T-helper 17 cell (primary cell): Measurements from ENCODE around the gene SORBS2. TPM values are rescaled to one million over a fixed set of nuclear protein-coding genes. Genes with fewer than 3 reads are reported as not detected.

Experiments used
- ATAC-seq: fragments of 150-1000 bp; cut with Tn5 transposase; 2 replicates; pipeline ENCODE4 v1.10.0; 2021; ENCODE audit warnings: mild to moderate bottlenecking, moderate library complexity
- DNase-seq, 3 donors: peaks; one replicate each; pipeline versions ENCODE4 v3.0.0 to v3.0.0-alpha.2; 2020 to 2021
- H3K9me3 ChIP-seq: one replicate; pipeline ENCODE4 v1.7.0; 2013; ENCODE audit warnings: low read length, mild to moderate bottlenecking; ENCODE audit not compliant: control insufficient read depth, poor library complexity, severe bottlenecking
- H3K27ac Mint-ChIP-seq: one replicate; pipeline ENCODE4 v1.8.0; 2022; ENCODE audit warnings: mild to moderate bottlenecking, moderate library complexity, mixed read lengths
- H3K27me3 Mint-ChIP-seq: one replicate; pipeline ENCODE4 v1.8.0; 2022; ENCODE audit warnings: mixed read lengths
- H3K36me3 Mint-ChIP-seq: one replicate; pipeline ENCODE4 v1.8.0; 2022; ENCODE audit warnings: low read depth, mixed read lengths
- H3K4me1 Mint-ChIP-seq: one replicate; pipeline ENCODE4 v1.8.0; 2022; ENCODE audit warnings: mild to moderate bottlenecking, mixed read lengths
- H3K4me3 Mint-ChIP-seq: one replicate; pipeline ENCODE4 v1.8.0; 2022; ENCODE audit warnings: mild to moderate bottlenecking, moderate library complexity, mixed read lengths
- total RNA-seq, 4 donors: library from RNA in 2 of 4; stranded (reverse) in 2 of 4; gene quantifications; one replicate each; pipeline ENCODE4 v1.2.3 and lab custom pipeline; 2022 to 2026

SORBS2 gene
- total RNA-seq, 2 donors from 2014 or later = 0.07 TPM; not detected in 1

- no peak overlapping the region for H3K4me3 Mint-ChIP-seq
- H3K36me3 Mint-ChIP-seq = no peaks in the 10 kb centered on the region
- H3K27ac Mint-ChIP-seq = no peak overlapping the region
- no peak for DNase-seq
- peaks cover 37% of the 10 kb centered on the region for H3K27me3 Mint-ChIP-seq
- no peak for ATAC-seq
- H3K9me3 ChIP-seq = no peaks in the 10 kb centered on the region
- no peaks in the 10 kb centered on the region for H3K4me1 Mint-ChIP-seq
Measured at GRCh38 chr4:185744946-185745345, 67.0 kb downstream of the SORBS2 start.

- Mint-ChIP-seq H3K4me1 (no peaks in the 10 kb centered on the region), H3K27ac (no peak overlapping the region), H3K4me3 (no peak overlapping the region), H3K27me3 (peaks cover 36% of the 10 kb centered on the region), H3K36me3 (no peaks in the 10 kb centered on the region)
- DNase-seq (no peak), ATAC-seq (no peak)
- H3K9me3 ChIP-seq = no peaks in the 10 kb centered on the region
Measured at GRCh38 chr4:185744488-185744862, 67.5 kb downstream of the SORBS2 start.

- Mint-ChIP-seq H3K27me3 (peaks cover 30% of the 10 kb centered on the region), H3K4me3 (no peak overlapping the region), H3K27ac (no peak overlapping the region), H3K36me3 (no peaks in the 10 kb centered on the region), H3K4me1 (no peaks in the 10 kb centered on the region)
- H3K9me3 ChIP-seq = no peaks in the 10 kb centered on the region
- DNase-seq (no peak), ATAC-seq (no peak)
Measured at GRCh38 chr4:185743722-185744487, 68.1 kb downstream of the SORBS2 start.

- DNase-seq (no peak), ATAC-seq (no peak)
- H3K9me3 ChIP-seq = no peaks in the 10 kb centered on the region
- Mint-ChIP-seq H3K36me3 (no peaks in the 10 kb centered on the region), H3K4me3 (no peak overlapping the region), H3K27ac (no peak overlapping the region), H3K4me1 (no peaks in the 10 kb centered on the region), H3K27me3 (peaks cover 20% of the 10 kb centered on the region)
Measured at GRCh38 chr4:185742766-185743165, 69.2 kb downstream of the SORBS2 start.

- DNase-seq (no peak), ATAC-seq (no peak)
- Mint-ChIP-seq H3K27ac (no peak overlapping the region), H3K27me3 (peaks cover 26% of the 10 kb centered on the region), H3K36me3 (no peaks in the 10 kb centered on the region), H3K4me1 (no peaks in the 10 kb centered on the region), H3K4me3 (no peak overlapping the region)
- no peaks in the 10 kb centered on the region for H3K9me3 ChIP-seq
Measured at GRCh38 chr4:185741795-185742194, 70.2 kb downstream of the SORBS2 start.

DNA sequence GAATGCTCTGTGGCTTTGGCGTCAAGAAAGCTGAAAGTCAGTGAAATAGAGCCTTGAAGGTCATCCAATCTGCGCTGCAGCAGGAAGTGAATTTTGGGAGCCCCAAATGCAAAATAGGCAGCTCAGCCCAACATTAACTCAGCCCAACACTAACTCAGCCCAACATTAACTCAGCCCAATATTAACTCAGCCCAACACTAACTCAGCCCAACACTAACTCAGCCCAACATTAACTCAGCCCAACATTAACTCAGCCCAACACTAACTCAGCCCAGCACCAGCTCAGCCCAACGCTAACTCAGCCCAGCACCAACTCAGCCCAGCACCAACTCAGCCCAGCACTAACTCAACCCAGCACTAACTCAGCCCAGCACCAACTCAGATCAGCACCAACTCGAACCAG lies 71.5 kb downstream of the SORBS2 start:
- no peaks in the 10 kb centered on the region for H3K36me3 Mint-ChIP-seq
- H3K27me3 Mint-ChIP-seq = peaks cover 34% of the 10 kb centered on the region
- no peaks in the 10 kb centered on the region for H3K4me1 Mint-ChIP-seq
- no peaks in the 10 kb centered on the region for H3K9me3 ChIP-seq
- DNase-seq = no peak
- ATAC-seq = no peak
- H3K27ac Mint-ChIP-seq = no peak overlapping the region
- H3K4me3 Mint-ChIP-seq = no peak overlapping the region

GRCh38 chr4:185738820-185739219 lies 73.2 kb downstream of the SORBS2 start:
- Mint-ChIP-seq H3K36me3 (peaks cover 3% of the 10 kb centered on the region), H3K4me3 (no peak overlapping the region), H3K4me1 (no peaks in the 10 kb centered on the region), H3K27ac (no peak overlapping the region), H3K27me3 (peaks cover 38% of the 10 kb centered on the region)
- H3K9me3 ChIP-seq = no peaks in the 10 kb centered on the region
- DNase-seq (no peak), ATAC-seq (no peak)

- Mint-ChIP-seq H3K4me3 (no peak overlapping the region), H3K36me3 (peaks cover 3% of the 10 kb centered on the region), H3K4me1 (no peaks in the 10 kb centered on the region), H3K27me3 (peaks cover 46% of the 10 kb centered on the region), H3K27ac (no peak overlapping the region)
- no peaks in the 10 kb centered on the region for H3K9me3 ChIP-seq
- no peak for ATAC-seq
- DNase-seq = no peak
Measured at GRCh38 chr4:185738038-185738552, 73.9 kb downstream of the SORBS2 start.

GRCh38 chr4:185737489-185738037 lies 74.4 kb downstream of the SORBS2 start:
- H3K27ac Mint-ChIP-seq = no peak overlapping the region
- H3K36me3 Mint-ChIP-seq = peaks cover 3% of the 10 kb centered on the region
- DNase-seq = no peak
- ATAC-seq = no peak
- H3K4me3 Mint-ChIP-seq = no peak overlapping the region
- H3K9me3 ChIP-seq = no peaks in the 10 kb centered on the region
- no peaks in the 10 kb centered on the region for H3K4me1 Mint-ChIP-seq
- peaks cover 51% of the 10 kb centered on the region for H3K27me3 Mint-ChIP-seq

GRCh38 chr4:185736882-185737281 lies 75.1 kb downstream of the SORBS2 start:
- no peak for ATAC-seq
- peaks cover 53% of the 10 kb centered on the region for H3K27me3 Mint-ChIP-seq
- H3K27ac Mint-ChIP-seq = no peak overlapping the region
- no peaks in the 10 kb centered on the region for H3K4me1 Mint-ChIP-seq
- no peak for DNase-seq
- H3K4me3 Mint-ChIP-seq = no peak overlapping the region
- peaks cover 3% of the 10 kb centered on the region for H3K36me3 Mint-ChIP-seq
- H3K9me3 ChIP-seq = no peaks in the 10 kb centered on the region

GRCh38 chr4:185735866-185736400 lies 76.1 kb downstream of the SORBS2 start:
- Mint-ChIP-seq H3K27ac (no peak overlapping the region), H3K36me3 (peaks cover 3% of the 10 kb centered on the region), H3K4me1 (no peaks in the 10 kb centered on the region), H3K27me3 (peaks cover 51% of the 10 kb centered on the region), H3K4me3 (no peak overlapping the region)
- no peaks in the 10 kb centered on the region for H3K9me3 ChIP-seq
- DNase-seq (no peak), ATAC-seq (no peak)

GRCh38 chr4:185734930-185735329 lies 77.1 kb downstream of the SORBS2 start:
- DNase-seq (no peak), ATAC-seq (no peak)
- no peaks in the 10 kb centered on the region for H3K9me3 ChIP-seq
- Mint-ChIP-seq H3K27ac (no peak overlapping the region), H3K4me1 (no peaks in the 10 kb centered on the region), H3K27me3 (peaks cover 50% of the 10 kb centered on the region), H3K4me3 (no peak overlapping the region), H3K36me3 (peaks cover 3% of the 10 kb centered on the region)

- Mint-ChIP-seq H3K4me1 (no peaks in the 10 kb centered on the region), H3K27me3 (peaks cover 54% of the 10 kb centered on the region), H3K36me3 (peaks cover 3% of the 10 kb centered on the region), H3K4me3 (no peak overlapping the region), H3K27ac (no peak overlapping the region)
- DNase-seq = no peak
- H3K9me3 ChIP-seq = no peaks in the 10 kb centered on the region
- ATAC-seq = peak; percentile 8
Measured at GRCh38 chr4:185734214-185734613, 77.8 kb downstream of the SORBS2 start.
